ENCODE measurements around the gene GTF2E1.

- no peak for TF ChIP-seq POLR2A (IDR thresholded peaks at IDR 0.05; ENCODE audit: low read depth, low read length)
- TF ChIP-seq BHLHE40 (IDR thresholded peaks at IDR 0.05; ENCODE audit: low read depth, low read length) = no peak
- TF ChIP-seq CTCF (conservative IDR thresholded peaks at IDR 0.05; ENCODE audit: low read depth, low read length) = no peak
- no peak for TF ChIP-seq MXI1 (IDR thresholded peaks at IDR 0.05; ENCODE audit: borderline replicate concordance, low read depth, low read length)
- TF ChIP-seq RAD21 (IDR thresholded peaks at IDR 0.05; ENCODE audit: low read length) = no peak
- no peak for TF ChIP-seq NFE2L2 (IDR thresholded peaks at IDR 0.05; ENCODE audit: low read depth, low read length)
- TF ChIP-seq CEBPB (IDR thresholded peaks at IDR 0.05; ENCODE audit: low read depth, low read length) = no peak
- TF ChIP-seq ELK1 (IDR thresholded peaks at IDR 0.05; ENCODE audit: borderline replicate concordance, low read depth, low read length) = no peak
- no peak for TF ChIP-seq SMC3 (IDR thresholded peaks at IDR 0.05; ENCODE audit: low read depth, low read length)
- TF ChIP-seq FOS (IDR thresholded peaks at IDR 0.05; ENCODE audit: low read depth, low read length) = no peak
- no peak for TF ChIP-seq USF2 (IDR thresholded peaks at IDR 0.05; ENCODE audit: low read depth, low read length)
- no peak for TF ChIP-seq MAZ (IDR thresholded peaks at IDR 0.05; ENCODE audit: borderline replicate concordance, low read depth, low read length)
- TF ChIP-seq MAFK (IDR thresholded peaks at IDR 0.05; ENCODE audit: low read depth, low read length) = no peak
- TF ChIP-seq RCOR1 (IDR thresholded peaks at IDR 0.05; ENCODE audit: insufficient replicate concordance, low read length) = no peak
Observed at GRCh38 chr3:120831066-120831465, 88.5 kb downstream of the GTF2E1 start.

All from IMR-90 (cell line).